Stimulated activated CD4-positive, alpha-beta T cell treated with anti-CD3 and anti-CD28 coated beads, Interleukin-12 subunit alpha, Interleukin-12 subunit beta, amount 100 ng/mL, for 24 hours (primary cell): ENCODE data around the gene OR6B3.
"Not testable (repeated sequence)": the region's sequence is repeated elsewhere in the genome, so short reads cannot be mapped to it uniquely, and the experiment has no call there.

Experiments
- DNase-seq, 2 experiments: peaks; one replicate each; pipeline ENCODE4 v3.0.0-alpha.2; 2020; ENCODE audit warnings: low read depth in 2 of 2

The OR6B3 gene

DNA sequence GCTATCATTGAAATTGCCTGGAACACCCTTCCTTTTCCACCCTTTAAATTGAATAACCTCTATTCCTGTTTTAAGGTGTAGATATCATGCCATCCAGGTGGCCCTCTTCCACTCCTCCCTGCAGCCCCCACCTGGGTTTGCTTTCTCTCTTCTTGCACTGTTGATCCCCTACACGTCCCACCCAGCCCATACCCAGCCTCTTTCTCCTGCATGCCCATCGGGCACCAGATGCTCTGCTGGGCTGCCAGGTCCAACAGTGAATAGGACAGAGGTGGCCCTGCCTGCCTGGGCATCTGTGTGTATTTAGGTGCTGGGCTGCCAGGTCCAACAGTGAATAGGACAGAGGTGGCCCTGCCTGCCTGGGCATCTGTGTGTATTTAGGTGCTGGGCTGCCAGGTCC, 9.2 kb downstream of the OR6B3 start:
- DNase-seq, result not testable (repeated sequence)

DNA sequence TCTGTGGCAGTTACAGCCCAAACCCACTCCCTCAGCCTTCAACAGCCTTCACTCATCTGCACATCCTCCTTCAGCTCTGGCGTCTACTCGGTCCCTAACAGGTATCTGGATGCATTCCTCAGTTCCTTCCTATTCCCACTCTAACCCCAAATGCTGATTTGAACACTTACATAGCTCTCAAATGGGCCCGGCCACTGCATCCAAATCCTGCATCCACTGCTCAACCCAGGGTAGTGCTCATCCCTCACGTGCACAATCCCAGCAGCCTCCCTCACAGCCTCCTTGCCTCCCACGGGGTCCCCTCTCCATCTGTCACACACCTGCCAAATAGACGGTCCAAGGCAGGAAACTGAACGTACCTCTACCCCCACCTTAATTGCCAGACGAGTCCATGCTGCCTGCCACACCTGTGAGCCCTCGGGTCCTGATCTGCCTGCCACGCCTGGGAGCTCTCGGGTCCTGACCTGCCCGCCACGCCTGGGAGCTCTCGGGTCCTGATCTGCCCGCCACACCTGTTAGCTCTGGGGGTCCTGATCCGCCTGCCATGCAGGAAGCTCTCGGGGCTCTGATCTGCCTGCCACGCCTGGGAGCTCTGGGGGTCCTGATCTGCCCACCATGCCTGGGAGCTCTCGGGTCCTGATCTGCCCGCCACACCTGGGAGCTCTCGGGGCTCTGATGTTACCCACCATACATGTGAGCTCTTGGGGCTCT, 9.9 kb downstream of the OR6B3 start:
- DNase-seq, result no peak

DNA sequence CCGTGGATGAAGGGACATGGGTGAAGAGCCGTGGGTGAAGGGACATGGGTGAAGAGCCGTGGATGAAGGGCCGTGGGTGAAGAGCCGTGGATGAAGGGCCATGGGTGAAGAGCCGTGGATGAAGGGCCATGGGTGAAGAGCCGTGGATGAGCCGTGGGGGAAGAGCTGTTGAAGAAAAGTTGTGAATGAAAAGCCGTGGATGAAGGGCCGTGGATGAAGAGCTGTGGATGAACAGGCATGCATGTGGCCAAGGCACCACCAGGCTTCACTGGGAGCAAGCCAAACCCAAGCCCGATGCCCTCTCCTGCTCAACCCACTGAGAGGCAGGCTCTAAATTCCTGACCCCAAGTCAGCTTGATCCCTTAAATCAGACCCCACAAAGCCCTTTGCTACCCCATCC, 10.6 kb downstream of the OR6B3 start:
- DNase-seq, result no peak

DNA sequence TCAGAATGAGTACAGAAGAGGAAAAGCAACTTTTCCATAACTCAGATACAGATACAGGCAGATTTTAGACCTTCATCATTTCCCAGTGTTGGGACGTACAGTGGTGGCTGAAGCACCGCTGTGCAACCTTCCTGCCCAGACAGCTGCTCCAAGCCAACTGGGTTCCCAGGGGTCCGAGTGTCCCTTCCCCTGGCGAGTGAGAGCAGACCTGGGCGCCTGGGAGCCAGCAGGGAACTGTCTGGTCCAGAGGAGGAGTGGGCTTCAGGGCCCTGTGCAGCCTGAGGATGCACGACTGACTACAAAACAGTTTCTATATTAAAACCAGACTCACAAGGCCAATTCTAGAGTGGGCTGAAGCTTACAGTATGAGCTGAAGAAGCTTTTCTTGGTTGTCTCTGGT, 12.0 kb downstream of the OR6B3 start:
- no peak for DNase-seq

DNA sequence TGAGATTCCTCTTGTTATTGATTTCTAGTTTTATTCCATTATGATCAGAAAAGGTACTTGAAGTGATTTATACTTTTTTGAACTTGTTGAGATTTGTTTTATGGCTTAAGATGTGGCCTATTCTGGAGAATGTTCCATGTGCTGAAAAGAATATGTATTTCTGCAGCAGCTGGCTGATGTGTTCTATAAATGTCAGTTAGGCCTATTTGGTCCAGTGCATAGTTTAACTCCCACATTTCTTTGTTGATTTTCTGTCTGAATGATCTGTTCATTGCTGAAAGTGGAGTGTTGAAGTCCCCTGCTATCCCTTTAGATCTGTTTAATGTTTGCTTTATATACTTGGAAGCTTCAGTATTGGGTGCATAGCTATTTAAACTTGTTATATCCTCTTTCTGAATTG, 16.0 kb downstream of the OR6B3 start:
- no peak for DNase-seq

DNA sequence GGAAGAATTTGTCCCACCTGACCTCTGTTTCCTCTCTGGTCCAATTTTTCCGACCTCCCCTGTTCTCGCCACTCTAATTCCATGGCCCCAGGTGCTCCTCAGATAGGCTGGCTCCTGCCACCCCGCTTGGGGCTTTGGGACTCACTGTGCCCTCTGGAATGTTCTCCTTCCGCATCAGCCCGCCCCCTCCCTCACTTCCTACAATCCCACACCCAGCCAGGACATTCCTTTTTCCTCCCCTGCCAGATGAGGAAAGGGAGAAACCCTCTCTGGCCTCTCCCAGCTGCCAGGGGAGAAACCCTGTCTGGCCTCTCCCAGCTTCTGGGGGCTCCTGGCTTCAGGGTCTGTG, 20.0 kb downstream of the OR6B3 start:
- no peak for DNase-seq

DNA sequence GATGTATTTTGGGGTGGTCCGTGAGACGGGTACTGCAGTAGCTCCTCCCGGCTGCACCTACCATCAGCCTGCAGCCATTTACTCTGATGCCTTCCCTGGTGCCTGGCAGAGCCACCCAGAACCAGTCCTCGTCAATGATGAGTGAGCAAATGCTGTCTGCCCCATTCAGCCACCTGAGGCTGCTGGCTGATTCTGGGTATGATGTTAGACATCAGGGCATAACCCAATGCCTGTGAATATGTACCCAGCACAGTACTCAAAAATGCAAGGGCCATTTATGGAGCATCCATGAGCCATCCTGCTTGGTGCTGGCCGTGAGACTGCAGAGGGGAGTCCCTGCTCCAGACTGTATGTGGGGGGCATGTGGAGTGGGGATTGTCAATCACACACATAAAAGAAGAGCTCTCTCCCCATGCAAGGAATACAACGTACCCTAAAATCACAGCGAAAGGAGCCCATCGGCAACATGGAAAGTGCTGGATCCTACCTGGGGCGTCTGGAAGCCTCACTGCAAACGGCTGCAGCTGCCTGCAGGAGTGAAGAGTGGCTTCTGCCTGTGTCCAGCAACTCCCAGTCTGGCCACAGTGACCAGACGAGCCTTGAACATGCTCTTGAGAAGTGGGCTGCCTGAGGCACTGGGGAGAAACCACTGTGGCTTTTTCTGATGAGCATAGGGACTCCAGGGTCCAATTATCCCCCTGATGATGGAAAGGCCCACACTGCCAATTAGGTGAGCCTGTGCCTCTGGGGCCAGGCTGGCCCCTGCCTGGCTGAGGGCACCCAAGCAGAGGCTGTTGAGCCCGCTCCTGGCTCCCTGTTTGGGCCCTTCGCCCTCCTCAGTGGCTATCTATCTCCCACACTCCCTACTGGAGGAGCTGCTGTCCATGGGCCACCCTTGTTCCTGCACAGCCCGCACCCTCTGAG, 20.7 kb downstream of the OR6B3 start:
- no peak for DNase-seq

DNA sequence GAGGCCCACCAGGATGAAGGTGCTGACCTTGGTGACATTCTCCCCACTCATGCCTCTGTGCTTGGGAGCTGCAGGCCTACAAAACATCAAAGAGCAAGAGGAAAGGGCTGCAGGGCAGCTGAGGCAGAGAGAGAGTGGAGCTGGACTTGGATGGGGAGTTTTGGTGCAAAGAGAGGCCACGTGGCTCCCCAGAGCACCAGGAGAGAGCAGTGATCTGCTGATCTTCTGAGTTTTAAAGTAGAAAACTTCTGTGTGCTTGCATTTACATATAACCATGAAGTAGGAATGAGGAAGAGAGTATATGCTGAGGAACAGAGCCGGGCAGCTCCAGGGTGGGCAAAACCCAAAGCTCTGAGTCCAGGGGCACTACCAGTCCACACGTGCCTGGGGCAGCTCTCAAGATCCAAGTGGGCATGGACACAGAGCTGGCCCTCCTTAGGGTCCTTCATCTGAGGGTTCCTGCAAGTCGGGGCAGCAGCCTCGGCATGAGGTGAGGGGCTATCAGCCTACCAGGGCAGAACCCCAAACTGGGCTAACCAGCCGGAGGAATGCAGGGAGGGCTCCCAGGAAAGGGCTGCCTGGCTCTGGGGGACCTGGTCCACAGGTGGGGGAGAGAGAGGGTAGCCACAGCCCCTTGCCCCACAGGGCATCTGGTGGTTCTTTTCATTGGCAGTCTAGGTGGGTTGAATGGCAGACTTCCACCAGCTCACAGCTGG, 22.8 kb downstream of the OR6B3 start, which contains the start of gene OR6B2:
Gene OR6B2, minus strand, starts transcription at position 51 of the 716 bp plus-strand sequence. Its CDS starts 0 bp downstream, at position 51.
- DNase-seq, result no peak

DNA sequence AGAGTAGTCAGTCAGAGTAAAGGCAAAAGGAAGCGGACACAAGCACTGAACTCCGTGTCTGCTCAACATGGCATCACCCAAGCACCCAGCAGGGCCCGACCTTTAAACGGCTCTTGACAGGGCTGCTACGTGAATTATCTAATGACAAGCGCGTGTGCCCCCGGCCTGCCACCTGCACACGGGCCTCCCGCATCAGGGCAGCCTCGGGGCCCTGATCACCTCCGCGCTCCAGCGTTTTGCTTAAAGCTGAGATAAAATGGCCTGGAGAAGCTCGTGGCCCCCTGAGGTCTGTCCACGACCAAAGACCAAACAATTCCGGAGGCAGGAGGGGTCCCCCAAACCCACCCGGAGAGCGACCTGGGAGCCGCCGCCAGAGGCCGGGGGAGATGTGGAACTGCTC, 28.6 kb downstream of the OR6B3 start:
- peak in 1 of 2 experiments; percentile 10 for DNase-seq

DNA sequence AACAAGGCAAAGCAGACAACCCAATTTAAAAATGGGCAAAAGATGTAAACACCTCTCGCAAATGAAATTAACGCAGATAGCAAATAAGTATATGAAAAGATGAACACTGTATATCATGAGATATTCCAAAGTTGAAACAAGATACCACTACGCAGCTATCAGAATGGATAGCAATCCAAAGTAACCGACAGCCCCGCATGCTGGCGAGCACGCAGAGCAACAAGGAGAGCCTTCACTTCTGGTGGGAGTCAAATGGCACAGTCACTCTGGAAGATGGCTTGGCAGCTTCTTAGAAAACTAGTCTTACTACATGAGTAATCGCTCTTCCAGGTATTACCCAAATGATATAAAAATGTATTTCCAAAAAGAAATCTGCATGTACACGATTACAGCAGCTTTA, 29.5 kb downstream of the OR6B3 start:
- no peak for DNase-seq

DNA sequence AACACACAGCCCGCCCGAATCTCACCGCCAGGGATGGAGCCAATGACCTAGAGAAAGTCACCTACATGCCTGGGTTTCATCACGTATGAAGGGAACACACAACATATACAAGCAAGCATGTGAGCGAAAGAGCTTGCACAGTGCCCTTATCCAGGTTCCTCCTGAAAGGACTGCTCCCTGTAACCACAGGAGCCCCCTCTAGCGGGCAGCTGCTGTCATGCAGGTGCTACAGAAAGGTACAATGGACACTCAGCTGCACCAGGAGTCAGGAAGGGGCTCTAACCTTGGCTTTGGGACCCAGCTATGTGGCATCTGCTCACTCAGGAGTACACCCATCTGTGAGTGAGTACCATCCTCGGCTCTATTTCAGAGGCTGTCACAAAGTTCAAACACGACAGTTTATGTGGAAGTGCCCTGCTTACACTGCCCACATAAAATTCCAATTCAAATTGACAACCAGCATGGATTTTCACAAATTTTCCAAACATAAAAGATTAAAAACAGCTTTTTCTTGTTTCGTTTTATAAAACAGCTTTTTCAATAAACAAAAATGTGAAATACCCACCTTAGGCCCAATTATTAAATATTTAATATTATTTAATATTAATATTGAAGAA, 31.7 kb downstream of the OR6B3 start:
- DNase-seq, result peak; percentile 17 to 57

DNA sequence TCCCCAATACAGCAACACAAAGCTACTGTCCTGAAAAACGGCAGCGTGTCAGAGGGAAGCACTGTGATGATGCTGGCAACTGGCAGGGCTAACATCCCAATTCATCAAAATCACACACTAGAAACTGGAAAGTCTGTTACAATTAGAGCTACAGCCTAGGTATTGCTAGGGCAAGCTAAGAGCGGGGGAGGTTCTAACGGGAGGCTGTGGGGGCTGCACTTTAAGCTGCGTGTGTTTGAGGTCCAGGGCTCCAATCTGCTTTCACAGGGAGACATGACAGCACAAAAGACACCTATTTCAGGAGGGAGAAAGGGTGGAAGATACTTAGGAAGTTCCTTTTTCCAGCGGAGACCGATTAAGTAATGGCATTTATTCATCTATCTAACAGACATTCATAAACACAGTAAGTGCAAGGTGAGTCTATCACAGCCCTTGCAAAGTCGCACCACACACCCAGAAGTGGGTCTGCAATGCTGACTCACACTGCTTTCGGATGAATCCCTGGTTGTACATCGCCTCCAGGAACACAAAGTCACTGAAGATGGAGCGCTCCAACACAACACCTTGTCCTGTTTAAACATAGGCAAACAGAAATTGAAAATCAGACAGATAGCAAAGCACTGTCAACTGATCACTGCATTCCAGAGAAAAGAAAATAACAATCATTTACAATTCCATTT, 35.1 kb downstream of the OR6B3 start:
- DNase-seq, result no peak

DNA sequence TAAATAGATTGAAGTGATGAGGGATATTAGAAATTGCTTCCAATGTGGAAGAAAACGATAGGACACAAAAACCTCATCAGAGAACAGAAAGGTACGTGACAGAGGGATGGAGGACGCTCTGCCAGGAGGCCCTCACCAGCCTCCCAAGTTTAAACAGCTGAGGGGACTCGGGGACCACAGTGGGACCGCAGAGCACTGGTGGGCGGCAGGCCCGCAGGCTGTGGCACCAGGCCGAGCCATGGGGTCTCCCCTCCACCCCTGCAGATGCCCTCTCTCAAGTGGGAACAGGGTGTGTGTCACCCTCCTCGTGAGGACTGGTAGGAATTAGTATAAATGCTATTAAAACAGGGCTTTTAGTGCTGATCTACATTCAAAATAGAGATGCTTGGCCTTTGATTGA, 39.0 kb downstream of the OR6B3 start:
- DNase-seq, result no peak

DNA sequence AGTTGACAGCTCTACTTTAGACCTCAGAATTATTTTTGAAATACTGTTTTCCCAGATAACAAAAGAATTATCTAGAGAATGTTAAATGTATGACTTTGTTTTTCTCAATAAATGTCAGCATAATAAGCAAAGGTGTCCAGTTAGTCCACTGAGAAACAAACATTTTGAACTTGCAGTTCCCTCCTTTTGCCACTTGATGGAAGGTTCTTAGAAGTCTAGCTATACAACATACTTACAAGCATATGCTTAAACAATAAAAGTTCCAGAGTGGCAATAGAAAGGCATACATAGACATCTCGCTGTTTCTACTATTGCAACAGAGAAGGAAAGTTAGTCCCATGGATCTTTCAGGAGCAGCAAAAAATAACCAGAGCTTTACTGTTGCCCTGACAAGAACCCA, 40.0 kb downstream of the OR6B3 start:
- no peak for DNase-seq

DNA sequence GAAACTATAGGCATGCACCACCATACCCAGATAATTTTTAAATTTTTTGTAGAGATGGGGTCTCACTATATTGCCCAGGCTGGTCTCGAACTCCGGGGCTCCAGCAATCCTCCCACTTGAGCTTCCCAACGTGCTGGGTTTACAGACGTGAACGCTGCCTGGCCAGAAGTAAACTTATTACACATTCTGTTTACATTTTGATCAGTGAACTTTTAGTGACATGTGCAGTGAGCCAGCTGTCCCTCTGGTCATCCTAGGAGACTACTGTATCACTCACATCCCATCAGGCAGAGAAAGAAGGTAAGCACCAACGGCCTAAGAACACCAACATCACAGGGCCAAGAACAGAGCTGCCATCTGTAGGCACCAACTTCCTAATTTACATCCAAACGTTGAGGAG, 50.3 kb downstream of the OR6B3 start:
- no peak for DNase-seq

DNA sequence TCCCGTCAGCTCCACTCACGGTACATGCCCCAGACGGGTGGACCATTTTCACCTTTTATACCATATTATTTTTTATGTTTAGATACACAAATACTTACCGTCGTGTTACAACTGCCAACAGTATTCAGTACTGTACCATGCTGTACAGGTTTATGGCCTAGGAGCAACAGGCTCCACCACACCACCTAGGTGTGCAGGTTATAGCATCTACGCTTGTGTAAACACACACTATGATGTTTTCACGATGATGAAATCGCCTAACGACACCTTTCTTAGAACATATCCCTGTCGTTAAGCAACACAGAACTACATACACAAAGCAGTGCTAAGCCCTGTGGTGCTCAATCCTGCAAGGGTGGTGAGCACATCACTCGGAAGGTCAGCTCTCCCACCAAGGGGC, 52.6 kb downstream of the OR6B3 start:
- no peak for DNase-seq

DNA sequence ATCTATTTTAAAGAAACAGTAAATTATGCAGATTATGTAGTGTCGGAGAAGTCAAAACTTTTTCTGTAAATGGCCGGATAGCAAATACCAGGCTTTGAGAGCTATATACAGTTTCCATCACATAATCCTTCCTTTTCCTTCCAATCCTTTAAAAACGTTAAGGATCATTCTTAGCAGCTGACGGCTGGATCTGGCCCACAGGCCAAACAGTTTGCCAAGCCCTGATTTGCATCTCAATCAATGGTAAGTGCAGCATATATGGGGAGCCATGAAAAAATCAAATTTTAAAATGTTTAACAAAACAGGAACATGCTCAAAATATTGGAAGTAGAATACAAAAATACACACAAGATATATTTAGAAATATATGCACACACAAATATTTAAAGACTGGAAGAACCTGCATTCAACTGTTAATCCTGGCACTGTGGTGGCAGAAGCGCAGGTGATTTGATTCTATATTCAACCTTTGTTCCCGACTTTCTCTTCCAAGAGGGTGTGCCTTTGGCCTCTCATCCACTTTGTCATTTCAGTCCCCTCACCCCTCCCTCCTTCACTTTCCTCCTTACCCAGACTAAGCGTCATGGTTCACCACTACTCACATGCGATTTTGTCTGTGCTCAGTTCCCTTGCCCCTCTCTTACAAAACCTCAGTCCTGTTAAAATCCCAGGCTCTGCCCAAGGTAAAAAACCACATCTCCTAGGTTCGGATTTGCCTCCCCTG, 55.5 kb downstream of the OR6B3 start:
- no peak for DNase-seq
